ENCODE data around the gene CLSTN1. TPM values are rescaled to one million over a fixed set of nuclear protein-coding genes. Genes with fewer than 3 reads are reported as not detected.

CLSTN1 gene
- total and polyA plus RNA-seq, 2 of the 8 experiments (the other 6 are each of a cell fraction or from before 2014, with no cell fraction given): 34.2 to 97.4 TPM

DNA sequence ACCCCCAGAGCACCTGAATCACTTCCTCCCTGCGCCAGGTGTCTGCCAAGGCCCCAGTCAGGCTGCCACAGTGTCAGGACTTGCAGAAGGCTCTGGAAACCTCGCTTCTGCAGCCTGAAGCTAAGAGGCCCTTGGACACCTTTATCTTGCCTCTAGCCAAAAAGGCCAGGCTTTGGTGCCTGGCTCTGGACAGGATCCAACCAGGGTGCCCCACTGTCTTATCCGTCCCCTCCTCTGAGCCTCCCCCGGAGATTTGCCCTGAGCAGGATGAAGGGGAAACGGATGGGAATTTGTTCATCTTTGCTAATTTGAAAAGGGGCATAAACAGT lies 12.8 kb upstream of the CLSTN1 start:
- H4K91ac ChIP-seq (replicated peaks; ENCODE audit: insufficient read length, low read length): no peak overlapping the region
- CTCF ChIA-PET (ENCODE audit: partially characterized antibody): interaction anchor here (0.6 to 2.4 kb wide), 12 partner anchors 9 to 116 kb away, joined by 3 to 11 read pairs (median 4); no protein-coding TSS in a partner anchor
- H4K8ac ChIP-seq (ENCODE audit: extremely low read depth, insufficient read depth, low read length): no peak overlapping the region
- no peak overlapping the region; the same call in 1 of the 2 replicates for H2BK20ac ChIP-seq (ENCODE audit: low read length)
- H2BK15ac ChIP-seq (ENCODE audit: low read length): peak overlapping the region; percentile 96; the same call in 1 of the 2 replicates
- H4K20me1 ChIP-seq (replicated peaks in 1 of 2; ENCODE audit: control insufficient read depth in 1 of 2, insufficient read depth in 2 of 2, low read length in 2 of 2): no peaks in the 10 kb centered on the region
- H3K27ac ChIP-seq (ENCODE audit: low read depth, low read length): no peak overlapping the region
- 87% methylated on average over 5 of the region's 5 CpGs; no CpG with 5 or more reads in 1 of the 2 experiments for WGBS, 2 experiments (ENCODE audit: extremely low coverage in 1 of 2, insufficient coverage in 1 of 2, insufficient read length in 1 of 2, insufficient replicate concordance in 2 of 2, low coverage in 1 of 2, low lambda C conversion rate in 2 of 2, missing lambda C conversion rate in 1 of 2)
- no peak overlapping the region for H3K4me2 ChIP-seq (ENCODE audit: insufficient read depth in 1 of 2, low read depth in 2 of 2, low read length in 2 of 2)
- H3K27me3 ChIP-seq (replicated peaks in 1 of 4; ENCODE audit: control insufficient read depth in 3 of 4, extremely low read depth in 1 of 4, insufficient read depth in 3 of 4, low read length in 3 of 4): peaks cover 0 to 4% (median 0%) of the 10 kb centered on the region in 4 experiments; a peak in 3 of 7 replicates
- H3K23me2 ChIP-seq (ENCODE audit: low read depth, low read length): no peaks in the 10 kb centered on the region
- no peak overlapping the region for H3K9ac ChIP-seq (replicated peaks in 1 of 4; ENCODE audit: extremely low read depth in 1 of 4, low read depth in 3 of 4, low read length in 3 of 4)
- H3K4me3 ChIP-seq (ENCODE audit: extremely low read depth in 1 of 4, insufficient read depth in 2 of 4, low read depth in 3 of 4, low read length in 4 of 4): no peak overlapping the region
- no peak overlapping the region for H2BK120ac ChIP-seq (replicated peaks; ENCODE audit: low read depth, low read length)
- no peak overlapping the region for H2BK12ac ChIP-seq (ENCODE audit: low read depth, low read length)
- no peak overlapping the region for H3K4ac ChIP-seq (replicated peaks; ENCODE audit: insufficient read length, low read depth, low read length)
- no peaks in the 10 kb centered on the region for H3K36me3 ChIP-seq (ENCODE audit: control insufficient read depth in 2 of 4, insufficient read depth in 4 of 4, low read length in 3 of 4)
- FAIRE-seq: no peak
- no peaks in the 10 kb centered on the region for H3K9me3 ChIP-seq (ENCODE audit: insufficient read depth in 2 of 2, low read depth in 1 of 2, low read length in 1 of 2)
- no peak overlapping the region for H2AFZ ChIP-seq (ENCODE audit: low read length)
- POLR2A ChIA-PET (ENCODE audit: partially characterized antibody): no interaction called here
- no peak overlapping the region for H4K5ac ChIP-seq (ENCODE audit: insufficient read length, low read depth, low read length)
- no peak overlapping the region for H3K18ac ChIP-seq (ENCODE audit: extremely low read depth, low read length)
- no peak for DNase-seq (ENCODE audit: low read depth in 1 of 2, low spot score in 2 of 2)
- H2BK5ac ChIP-seq (ENCODE audit: low read depth, low read length): no peak overlapping the region
- H3K79me1 ChIP-seq (ENCODE audit: low read depth, low read length): no peaks in the 10 kb centered on the region
- no peak overlapping the region for H2AK5ac ChIP-seq (ENCODE audit: low read depth, low read length)
- H3K23ac ChIP-seq (ENCODE audit: insufficient read length): no peak overlapping the region
- no peak overlapping the region for H3K56ac ChIP-seq (replicated peaks; ENCODE audit: insufficient read length, low read depth, low read length)
- no peaks in the 10 kb centered on the region for H3K79me2 ChIP-seq (ENCODE audit: control insufficient read depth in 1 of 2, insufficient read depth in 2 of 2, low read length in 2 of 2)
- peaks cover 4 to 12% (median 11%) of the 10 kb centered on the region in 4 experiments; a peak in 6 of 7 replicates for H3K4me1 ChIP-seq (replicated peaks in 1 of 4; ENCODE audit: control insufficient read depth in 3 of 4, insufficient read depth in 4 of 4, low read length in 3 of 4)
- no peak overlapping the region for H3K14ac ChIP-seq (ENCODE audit: insufficient read length)
- TF ChIP-seq POLR2AphosphoS5 (IDR thresholded peaks at IDR 0.05; ENCODE audit: low read depth, low read length) (no peak), POU5F1 (IDR thresholded peaks at IDR 0.05; ENCODE audit: low read depth, low read length) (no peak), EGR1 (IDR thresholded peaks at IDR 0.05; ENCODE audit: borderline replicate concordance, low read depth, low read length) (no peak), MAX (IDR thresholded peaks at IDR 0.05) (no peak), EZH2 (IDR thresholded peaks at IDR 0.05; ENCODE audit: low read depth, low read length, severe bottlenecking) (no peak), CBX8 (IDR thresholded peaks at IDR 0.05; ENCODE audit: borderline replicate concordance, low read depth, low read length) (no peak), ZNF274 (IDR thresholded peaks at IDR 0.05; ENCODE audit: borderline replicate concordance, extremely low read depth, low read length) (no peak), PHF8 (conservative IDR thresholded peaks at IDR 0.05; ENCODE audit: low read depth, low read length) (no peak), RXRA (IDR thresholded peaks at IDR 0.05; ENCODE audit: insufficient read depth, low read depth, low read length) (no peak), NANOG (IDR thresholded peaks at IDR 0.05; ENCODE audit: insufficient read depth, low read depth, low read length, poor library complexity, severe bottlenecking) (no peak), BACH1 (IDR thresholded peaks at IDR 0.05; ENCODE audit: low read length) (no peak), SP4 (IDR thresholded peaks at IDR 0.05; ENCODE audit: low read length) (no peak), MAFK (IDR thresholded peaks at IDR 0.05; ENCODE audit: low read depth, low read length) (no peak), JUN (IDR thresholded peaks at IDR 0.05; ENCODE audit: low read depth, low read length) (no peak), SUZ12 (IDR thresholded peaks at IDR 0.05; ENCODE audit: low read length) (no peak)

Measured in H1 (cell line).